ENCODE results near the gene ATP6V1G2.

DNA sequence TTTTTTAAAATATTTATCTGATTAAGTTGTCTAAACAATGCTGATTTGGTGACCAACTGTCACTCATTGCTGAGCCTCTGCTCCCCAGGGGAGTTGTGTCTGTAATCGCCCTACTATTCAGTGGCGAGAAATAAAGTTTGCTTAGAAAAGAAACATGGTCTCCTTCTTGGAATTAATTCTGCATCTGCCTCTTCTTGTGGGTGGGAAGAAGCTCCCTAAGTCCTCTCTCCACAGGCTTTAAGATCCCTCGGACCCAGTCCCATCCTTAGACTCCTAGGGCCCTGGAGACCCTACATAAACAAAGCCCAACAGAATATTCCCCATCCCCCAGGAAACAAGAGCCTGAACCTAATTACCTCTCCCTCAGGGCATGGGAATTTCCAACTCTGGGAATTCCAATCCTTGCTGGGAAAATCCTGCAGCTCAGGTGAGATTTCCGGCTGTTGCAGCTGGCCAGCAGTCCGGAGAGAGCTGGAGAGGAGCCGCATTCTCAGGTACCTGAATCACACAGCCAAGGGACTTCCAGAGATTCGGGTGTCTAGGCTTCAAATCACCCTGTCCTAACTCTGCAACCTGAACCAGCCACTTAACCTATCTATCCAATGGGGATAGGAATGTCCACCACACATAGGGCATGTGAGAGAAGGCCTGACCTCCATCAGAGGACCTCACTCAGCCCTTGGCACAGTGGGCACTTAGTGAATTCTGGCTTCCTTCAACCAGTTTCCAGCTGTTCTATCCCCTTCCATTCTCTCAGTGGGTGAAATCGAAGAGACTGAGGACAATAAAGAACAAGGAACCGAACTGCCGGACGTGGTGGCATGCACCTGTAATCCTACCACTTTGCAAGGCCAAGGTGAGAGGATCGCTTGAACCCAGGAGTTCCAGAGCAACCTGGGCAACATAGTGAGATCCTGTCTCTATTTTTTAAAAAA is 32.0 kb upstream of the ATP6V1G2 start:
- TF ChIP-seq, protein P1, sequence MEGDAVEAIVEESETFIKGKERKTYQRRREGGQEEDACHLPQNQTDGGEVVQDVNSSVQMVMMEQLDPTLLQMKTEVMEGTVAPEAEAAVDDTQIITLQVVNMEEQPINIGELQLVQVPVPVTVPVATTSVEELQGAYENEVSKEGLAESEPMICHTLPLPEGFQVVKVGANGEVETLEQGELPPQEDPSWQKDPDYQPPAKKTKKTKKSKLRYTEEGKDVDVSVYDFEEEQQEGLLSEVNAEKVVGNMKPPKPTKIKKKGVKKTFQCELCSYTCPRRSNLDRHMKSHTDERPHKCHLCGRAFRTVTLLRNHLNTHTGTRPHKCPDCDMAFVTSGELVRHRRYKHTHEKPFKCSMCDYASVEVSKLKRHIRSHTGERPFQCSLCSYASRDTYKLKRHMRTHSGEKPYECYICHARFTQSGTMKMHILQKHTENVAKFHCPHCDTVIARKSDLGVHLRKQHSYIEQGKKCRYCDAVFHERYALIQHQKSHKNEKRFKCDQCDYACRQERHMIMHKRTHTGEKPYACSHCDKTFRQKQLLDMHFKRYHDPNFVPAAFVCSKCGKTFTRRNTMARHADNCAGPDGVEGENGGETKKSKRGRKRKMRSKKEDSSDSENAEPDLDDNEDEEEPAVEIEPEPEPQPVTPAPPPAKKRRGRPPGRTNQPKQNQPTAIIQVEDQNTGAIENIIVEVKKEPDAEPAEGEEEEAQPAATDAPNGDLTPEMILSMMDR (conservative IDR thresholded peaks at IDR 0.05; ENCODE audit: low read length) = no peak
- no peak for TF ChIP-seq EZH2phosphoT487 (IDR thresholded peaks at IDR 0.05; ENCODE audit: borderline replicate concordance, low read depth, low read length)

Measured in OCI-LY7 (cell line).